Activated naive CD8-positive, alpha-beta T cell treated with anti-CD3 and anti-CD28 coated beads for 36 hours (primary cell): ENCODE results near the gene CILP2. TPM values are rescaled to one million over a fixed set of nuclear protein-coding genes. Genes with fewer than 3 reads are reported as not detected.

Experiments used
- DNase-seq: peaks from one replicate; pipeline ENCODE4 v3.0.0; 2021
- H3K27ac Mint-ChIP-seq: one replicate; pipeline ENCODE4 v1.8.0; 2022; ENCODE audit warnings: mild to moderate bottlenecking, moderate library complexity, mixed read lengths
- H3K27me3 Mint-ChIP-seq: one replicate; pipeline ENCODE4 v1.8.0; 2022; ENCODE audit warnings: mild to moderate bottlenecking, mixed read lengths
- H3K36me3 Mint-ChIP-seq: one replicate; pipeline ENCODE4 v1.8.0; 2021; ENCODE audit warnings: mild to moderate bottlenecking, mixed read lengths
- H3K4me1 Mint-ChIP-seq: one replicate; pipeline ENCODE4 v1.8.0; 2021; ENCODE audit warnings: mixed read lengths
- H3K4me3 Mint-ChIP-seq: one replicate; pipeline ENCODE4 v1.8.0; 2022; ENCODE audit warnings: mild to moderate bottlenecking, moderate library complexity, mixed read lengths
- H3K9me3 Mint-ChIP-seq: one replicate; pipeline ENCODE4 v1.8.0; 2022; ENCODE audit warnings: mixed read lengths
- total RNA-seq, 2 experiments: library from RNA; stranded (reverse); gene quantifications; one replicate each; pipeline ENCODE4 v1.2.3, GENCODE V29; 2021

CILP2 gene
- total RNA-seq, 2 experiments from 2014 or later = 0.18 to 0.23 TPM

DNA sequence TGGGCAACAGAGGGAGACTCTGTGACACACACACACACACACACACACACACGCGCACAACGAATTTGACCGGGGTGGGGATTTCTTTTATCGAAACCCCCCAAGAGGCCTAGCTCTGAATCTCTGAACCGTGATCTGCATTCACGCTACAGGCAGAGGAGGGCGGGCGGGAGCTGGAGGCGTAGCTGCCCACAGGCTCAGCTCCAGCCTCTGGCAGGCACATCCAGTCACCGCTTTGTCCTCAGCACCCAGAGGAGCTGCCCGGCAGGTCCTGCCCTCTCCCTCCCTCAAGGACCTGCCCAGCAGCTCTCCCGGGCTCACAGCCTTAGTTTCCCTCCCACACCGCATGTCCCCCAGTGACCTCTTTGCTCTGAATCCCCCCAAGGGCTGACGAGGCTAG is 20.0 kb downstream of the CILP2 start:
- Mint-ChIP-seq H3K27ac (no peak overlapping the region), H3K4me1 (peaks cover 6% of the 10 kb centered on the region), H3K27me3 (no peaks in the 10 kb centered on the region), H3K9me3 (no peaks in the 10 kb centered on the region), H3K36me3 (no peaks in the 10 kb centered on the region), H3K4me3 (no peak overlapping the region)
- DNase-seq = no peak

DNA sequence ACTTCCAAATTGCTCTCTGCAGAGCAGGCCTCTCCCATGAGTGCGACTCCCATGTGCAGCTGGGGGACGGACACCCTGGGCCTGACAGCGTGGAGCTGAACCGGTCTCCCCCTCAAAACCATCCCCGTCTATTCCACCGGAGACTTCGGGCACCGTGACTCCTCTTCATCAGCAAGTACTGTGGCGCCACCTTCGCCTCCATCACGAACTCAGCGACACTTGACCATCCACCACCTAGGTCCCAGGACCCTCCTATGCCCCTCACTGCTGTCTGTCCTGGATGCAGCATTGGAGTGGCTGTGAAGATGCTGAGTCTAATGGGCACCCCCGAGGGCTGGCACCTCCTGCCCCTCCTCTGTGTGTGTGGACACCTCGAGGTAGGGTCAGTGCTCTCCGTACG is 20.6 kb downstream of the CILP2 start:
- H3K27ac Mint-ChIP-seq = no peak overlapping the region
- no peaks in the 10 kb centered on the region for H3K9me3 Mint-ChIP-seq

DNA sequence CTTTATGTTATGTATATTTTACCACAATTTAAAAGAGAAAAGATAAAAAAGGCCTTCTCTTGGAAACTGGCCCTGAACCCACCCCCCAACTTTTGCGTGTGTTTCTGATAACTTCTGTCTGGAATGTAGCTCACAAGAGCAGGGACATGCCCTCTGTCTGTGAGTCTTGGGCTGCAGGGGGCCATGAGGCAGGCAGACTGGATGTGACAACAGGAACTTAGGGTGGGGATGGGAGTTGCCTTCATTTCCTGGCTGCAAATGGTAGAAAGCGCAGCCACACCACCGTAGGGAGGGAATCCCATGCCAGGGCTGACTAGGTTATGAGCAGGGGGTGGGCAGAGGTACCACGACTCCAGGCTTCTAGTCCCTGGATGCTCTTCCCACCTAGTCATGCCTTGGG is 21.9 kb downstream of the CILP2 start:
- no peak for DNase-seq
- no peak overlapping the region for H3K27ac Mint-ChIP-seq
- H3K4me3 Mint-ChIP-seq = no peak overlapping the region
- no peaks in the 10 kb centered on the region for H3K9me3 Mint-ChIP-seq
- H3K36me3 Mint-ChIP-seq = peaks cover 7% of the 10 kb centered on the region
- H3K27me3 Mint-ChIP-seq = no peaks in the 10 kb centered on the region
- H3K4me1 Mint-ChIP-seq = peaks cover 7% of the 10 kb centered on the region

More for the DNA sequence above, 20.6 kb downstream of the CILP2 start:
- Mint-ChIP-seq H3K27me3 (no peaks in the 10 kb centered on the region), H3K4me1 (peaks cover 7% of the 10 kb centered on the region), H3K36me3 (no peaks in the 10 kb centered on the region), H3K4me3 (no peak overlapping the region)
- DNase-seq = no peak

DNA sequence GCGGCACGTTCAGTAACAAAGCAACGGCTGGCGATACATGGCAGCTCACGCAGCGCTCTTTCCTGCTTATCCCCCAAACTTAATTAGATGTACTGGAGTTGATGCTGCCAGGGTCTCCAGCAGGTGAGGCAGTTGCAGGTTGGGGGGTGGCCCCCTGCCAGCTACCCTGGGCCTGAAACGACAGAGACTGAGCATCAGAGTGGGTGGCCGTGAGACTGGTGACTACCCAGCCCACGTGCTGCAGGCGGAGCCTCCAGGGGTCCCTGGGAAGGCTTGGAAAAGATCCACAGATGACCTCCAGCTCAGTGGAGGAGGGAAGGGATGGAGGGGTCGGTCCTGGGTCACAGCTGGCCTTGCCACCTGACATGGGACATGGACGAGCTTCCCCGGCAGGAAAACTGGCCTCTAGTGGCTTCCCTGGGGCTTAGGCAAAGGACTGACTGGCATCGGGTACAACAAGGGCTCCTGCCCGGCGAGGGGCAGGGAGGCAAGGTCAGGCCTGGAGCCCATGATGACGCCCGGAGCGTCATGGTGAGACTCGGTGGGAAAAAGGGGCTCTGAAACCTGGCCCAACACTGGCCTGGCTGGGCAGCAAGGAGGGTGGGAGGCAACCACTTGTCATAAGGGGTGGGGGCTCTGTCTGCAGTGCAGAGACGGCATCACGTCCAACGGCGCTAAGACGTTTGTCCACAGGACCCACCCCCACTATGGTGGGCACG is 24.0 kb downstream of the CILP2 start:
- Mint-ChIP-seq H3K36me3 (peaks cover 7% of the 10 kb centered on the region), H3K4me3 (no peak overlapping the region), H3K4me1 (peaks cover 7% of the 10 kb centered on the region), H3K9me3 (no peaks in the 10 kb centered on the region), H3K27me3 (no peaks in the 10 kb centered on the region), H3K27ac (no peak overlapping the region)
- no peak for DNase-seq

DNA sequence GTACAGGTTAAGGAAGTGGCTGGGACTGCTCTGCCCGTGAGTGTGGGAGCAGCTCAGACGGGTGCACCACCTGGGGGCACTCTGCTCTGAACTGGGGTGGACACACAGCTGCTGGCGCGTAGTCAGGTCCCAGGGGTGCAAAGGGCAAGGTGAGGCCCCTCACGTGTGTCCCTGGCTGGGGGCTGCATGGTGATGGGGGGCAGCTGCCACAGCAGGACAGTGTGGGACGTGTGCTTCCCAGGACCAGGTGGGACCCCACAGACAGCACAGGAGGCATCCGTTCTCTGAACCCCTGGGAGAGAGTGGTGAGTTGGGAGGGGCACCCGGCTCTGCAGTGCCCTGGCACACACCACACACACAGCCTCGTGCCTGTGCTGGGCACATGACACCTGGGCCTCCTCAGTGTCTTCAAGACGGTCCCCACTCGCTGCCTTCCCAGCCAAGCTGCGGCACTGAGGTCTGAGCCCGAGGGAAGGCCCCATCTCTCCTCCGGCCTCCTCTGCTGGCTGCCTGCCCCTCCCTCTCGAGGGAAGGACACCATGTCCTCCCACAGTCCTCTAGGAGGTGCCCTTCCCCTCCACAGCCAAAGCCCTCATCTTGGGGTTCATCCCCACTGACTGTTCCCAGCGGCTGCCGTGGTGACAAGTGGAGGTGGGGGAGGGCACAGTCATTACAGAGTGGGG is 24.7 kb downstream of the CILP2 start:
- Mint-ChIP-seq H3K27me3 (no peaks in the 10 kb centered on the region), H3K27ac (peak overlapping the region; percentile 12), H3K9me3 (no peaks in the 10 kb centered on the region), H3K4me1 (peaks cover 7% of the 10 kb centered on the region), H3K36me3 (peaks cover 7% of the 10 kb centered on the region), H3K4me3 (no peak overlapping the region)
- DNase-seq = no peak

DNA sequence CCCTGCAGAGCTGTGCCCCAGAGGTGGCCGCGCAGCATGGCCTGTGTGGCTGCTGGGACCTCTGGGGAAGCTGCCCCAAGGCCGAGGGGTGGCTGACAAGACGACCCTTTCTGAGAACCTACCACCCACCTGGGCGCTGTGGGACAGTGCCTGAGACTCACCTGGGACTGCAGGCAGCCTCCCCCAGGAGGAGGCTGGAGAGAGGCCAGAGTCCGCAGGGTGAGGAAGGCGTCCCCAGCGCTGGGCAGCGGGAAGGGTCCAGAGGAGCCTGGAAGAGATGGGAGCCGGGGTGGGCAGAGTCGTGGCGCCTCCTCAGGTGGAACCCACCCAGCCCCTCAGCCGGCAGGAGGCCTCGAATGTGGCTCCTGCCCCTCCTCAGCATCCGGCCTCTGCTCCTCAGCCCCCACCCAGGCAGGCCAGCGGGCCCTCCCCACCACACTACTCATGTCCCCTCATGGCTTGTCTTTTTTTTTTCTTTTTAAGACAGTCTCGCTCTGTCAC is 25.3 kb downstream of the CILP2 start:
- no peak overlapping the region for H3K4me3 Mint-ChIP-seq
- DNase-seq = no peak
- no peak overlapping the region for H3K27ac Mint-ChIP-seq
- no peaks in the 10 kb centered on the region for H3K27me3 Mint-ChIP-seq
- peaks cover 7% of the 10 kb centered on the region for H3K4me1 Mint-ChIP-seq
- H3K36me3 Mint-ChIP-seq = peaks cover 7% of the 10 kb centered on the region
- H3K9me3 Mint-ChIP-seq = no peaks in the 10 kb centered on the region

DNA sequence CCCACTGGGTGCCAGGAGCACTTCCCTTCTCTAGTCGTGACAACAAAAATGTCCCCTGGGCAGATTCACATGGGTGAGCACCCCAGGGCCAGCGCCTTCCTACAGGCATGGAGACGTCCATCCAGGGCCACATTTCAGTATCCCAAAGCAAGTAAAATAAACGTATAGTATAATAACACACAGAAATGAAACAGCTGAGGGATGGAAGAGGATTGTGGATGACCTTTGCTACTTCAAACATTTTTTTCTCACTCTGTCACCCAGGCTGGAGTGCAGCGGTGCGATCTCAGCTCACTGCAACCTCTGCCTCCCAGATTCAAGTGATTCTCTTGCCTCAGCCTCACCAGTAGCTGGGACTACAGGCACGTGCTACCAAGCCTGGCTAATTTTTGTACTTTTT is 28.2 kb downstream of the CILP2 start:
- Mint-ChIP-seq H3K27ac (no peak overlapping the region), H3K36me3 (peaks cover 23% of the 10 kb centered on the region)

DNA sequence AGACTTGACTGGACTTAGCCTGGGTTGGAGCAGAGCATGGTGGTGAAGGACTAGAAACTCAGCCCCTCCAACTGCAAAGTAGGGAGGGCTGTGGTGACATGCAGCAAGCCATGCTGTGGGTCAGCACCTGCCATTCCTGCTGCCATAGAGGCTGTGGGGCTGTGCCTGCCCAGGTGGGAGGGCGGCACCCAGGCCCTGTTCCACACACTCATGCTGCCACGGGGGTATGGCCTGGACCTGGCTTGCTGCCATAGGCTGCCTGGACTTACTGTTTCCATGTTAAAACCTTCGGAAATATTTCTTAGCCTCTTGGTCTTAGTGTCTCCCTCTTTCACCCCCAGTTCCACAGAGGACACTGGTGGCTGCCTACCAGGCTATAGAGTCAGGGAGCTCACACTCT is 29.3 kb downstream of the CILP2 start:
- Mint-ChIP-seq H3K4me3 (no peak overlapping the region), H3K27ac (no peak overlapping the region), H3K27me3 (no peaks in the 10 kb centered on the region), H3K9me3 (no peaks in the 10 kb centered on the region), H3K4me1 (peaks cover 7% of the 10 kb centered on the region), H3K36me3 (peaks cover 23% of the 10 kb centered on the region)
- no peak for DNase-seq

More for the DNA sequence above, 28.2 kb downstream of the CILP2 start:
- DNase-seq = no peak
- no peaks in the 10 kb centered on the region for H3K27me3 Mint-ChIP-seq
- peaks cover 7% of the 10 kb centered on the region for H3K4me1 Mint-ChIP-seq
- no peaks in the 10 kb centered on the region for H3K9me3 Mint-ChIP-seq
- H3K4me3 Mint-ChIP-seq = no peak overlapping the region

DNA sequence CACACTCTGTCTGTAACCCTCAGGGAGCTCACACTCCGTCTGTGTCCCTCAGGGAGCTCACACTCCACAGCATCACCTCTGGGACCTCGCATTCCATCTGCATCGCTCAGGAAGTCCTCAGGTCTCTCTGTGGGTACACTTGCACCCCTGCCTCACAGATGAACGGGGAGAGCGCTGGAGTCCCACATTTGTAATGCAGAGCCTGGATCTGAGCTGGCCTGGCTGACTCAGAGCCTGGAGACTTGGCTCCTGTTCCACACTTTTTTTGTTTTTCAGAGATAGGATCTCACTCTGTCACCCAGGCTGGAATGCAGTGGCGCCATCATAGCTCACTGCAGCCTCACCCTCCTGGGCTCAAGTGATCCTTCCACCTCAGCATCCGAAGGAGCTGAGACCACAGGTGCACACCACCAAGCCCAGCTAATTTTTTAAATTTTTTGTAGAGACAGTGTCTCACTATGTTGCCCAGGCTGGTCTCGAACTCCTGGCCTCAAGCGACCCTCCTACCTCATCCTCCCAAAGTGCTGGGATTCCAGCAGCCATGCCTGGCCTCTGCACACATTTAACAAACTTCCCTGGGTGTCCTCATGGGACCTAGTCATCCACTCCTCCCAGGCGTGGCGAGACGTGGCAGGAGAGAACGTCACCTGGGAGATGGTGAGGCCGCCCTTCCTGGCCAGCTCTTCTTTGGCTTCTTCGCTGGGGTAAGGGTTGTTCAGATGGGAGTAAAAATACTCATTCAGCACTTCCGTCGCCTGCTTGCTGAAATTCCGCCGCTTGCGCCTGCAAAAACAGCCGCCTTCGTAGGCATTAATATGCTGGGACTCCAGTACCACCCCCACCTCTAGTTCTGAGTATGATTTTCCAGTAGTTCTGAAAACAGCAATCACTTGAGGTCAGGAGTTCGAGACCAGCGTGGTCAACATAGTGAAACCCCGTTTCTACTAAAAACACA is 31.0 kb downstream of the CILP2 start:
- Mint-ChIP-seq H3K36me3 (peaks cover 24% of the 10 kb centered on the region), H3K27me3 (no peaks in the 10 kb centered on the region), H3K9me3 (no peaks in the 10 kb centered on the region), H3K27ac (no peak overlapping the region), H3K4me3 (no peak overlapping the region), H3K4me1 (peaks cover 4% of the 10 kb centered on the region)
- DNase-seq = no peak

DNA sequence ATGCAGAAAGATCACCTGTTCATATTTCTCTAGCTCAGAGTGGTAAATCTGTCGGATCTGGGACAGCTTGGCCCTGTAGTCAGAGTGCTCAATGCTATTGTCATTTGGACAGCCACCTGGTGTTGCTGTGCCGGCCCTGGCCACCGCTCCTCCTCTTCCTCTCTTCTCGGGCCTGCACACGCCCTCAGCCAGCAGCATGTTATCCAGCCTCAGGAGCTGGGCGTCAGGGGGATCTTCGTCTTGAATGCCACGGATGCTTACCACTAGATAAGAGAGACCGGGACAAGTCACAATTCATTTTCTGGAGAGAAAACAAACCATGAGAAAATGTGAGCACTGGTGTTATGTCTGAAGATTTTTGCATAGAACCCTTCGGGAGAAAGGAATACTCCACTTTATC is 32.5 kb downstream of the CILP2 start:
- no peaks in the 10 kb centered on the region for H3K27me3 Mint-ChIP-seq
- peaks cover 4% of the 10 kb centered on the region for H3K4me1 Mint-ChIP-seq
- H3K9me3 Mint-ChIP-seq = no peaks in the 10 kb centered on the region
- peaks cover 18% of the 10 kb centered on the region for H3K36me3 Mint-ChIP-seq
- H3K4me3 Mint-ChIP-seq = no peak overlapping the region
- no peak for DNase-seq
- H3K27ac Mint-ChIP-seq = no peak overlapping the region

DNA sequence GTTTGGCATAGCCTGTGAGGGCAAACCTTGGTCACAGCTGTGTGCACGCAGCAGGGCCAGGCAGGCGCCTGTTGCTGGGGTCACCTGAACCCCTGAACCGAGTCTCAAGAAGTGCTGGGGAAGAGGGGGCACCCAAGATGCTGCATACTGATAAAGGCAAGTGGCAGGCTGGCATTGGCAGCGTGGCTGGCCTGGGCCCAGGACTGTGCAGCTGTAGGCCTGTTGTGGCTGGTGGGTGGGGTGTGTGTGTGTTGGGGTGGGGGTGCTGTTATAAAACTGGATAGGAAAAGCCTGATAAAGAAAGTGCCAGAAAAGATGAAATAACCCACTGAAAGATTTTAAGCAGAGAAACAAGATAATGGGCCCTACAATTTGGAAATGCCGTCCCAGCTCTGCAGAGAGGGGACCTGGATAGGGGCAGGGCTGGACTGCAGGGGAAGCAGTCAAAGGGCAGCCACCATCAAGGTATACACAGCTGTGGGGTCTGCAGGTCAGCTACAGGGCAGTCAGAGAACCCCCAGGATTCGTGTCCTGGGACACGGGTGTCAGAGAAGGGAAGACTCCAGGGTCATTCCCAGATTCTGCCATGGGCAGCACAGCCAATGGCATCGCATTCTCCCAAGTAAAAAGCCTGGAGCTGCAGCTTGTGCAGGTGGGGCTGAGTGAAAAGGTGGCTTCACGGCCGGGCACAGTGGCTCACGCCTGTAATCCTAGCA is 33.2 kb downstream of the CILP2 start:
- no peak overlapping the region for H3K27ac Mint-ChIP-seq
- H3K9me3 Mint-ChIP-seq = no peaks in the 10 kb centered on the region
- no peak overlapping the region for H3K4me3 Mint-ChIP-seq
- no peak for DNase-seq
- peaks cover 4% of the 10 kb centered on the region for H3K4me1 Mint-ChIP-seq
- peaks cover 18% of the 10 kb centered on the region for H3K36me3 Mint-ChIP-seq
- no peaks in the 10 kb centered on the region for H3K27me3 Mint-ChIP-seq

DNA sequence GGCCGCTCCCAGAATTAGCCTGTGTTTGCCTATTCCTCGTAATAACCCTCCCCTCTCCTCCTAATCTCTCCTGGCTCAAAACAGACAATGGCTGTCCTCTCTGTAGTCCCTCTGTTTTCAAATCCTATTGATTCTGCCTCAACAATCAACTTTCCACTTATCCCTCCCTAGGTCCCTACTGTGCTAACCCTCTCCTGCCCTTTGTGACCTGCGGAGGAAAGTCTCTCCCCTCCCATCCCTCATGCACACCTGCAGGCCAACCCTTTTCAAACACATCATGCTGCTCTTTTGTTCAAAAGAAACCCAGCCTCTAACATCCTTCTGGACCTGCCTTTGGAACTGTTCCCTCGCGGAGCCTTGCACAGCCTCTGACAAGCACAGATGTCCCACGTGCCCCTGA is 37.3 kb downstream of the CILP2 start:
- no peak overlapping the region for H3K27ac Mint-ChIP-seq
- H3K36me3 Mint-ChIP-seq = peaks cover 8% of the 10 kb centered on the region
- H3K9me3 Mint-ChIP-seq = no peaks in the 10 kb centered on the region
- DNase-seq = no peak
- H3K4me1 Mint-ChIP-seq = peaks cover 3% of the 10 kb centered on the region
- no peak overlapping the region for H3K4me3 Mint-ChIP-seq
- no peaks in the 10 kb centered on the region for H3K27me3 Mint-ChIP-seq

DNA sequence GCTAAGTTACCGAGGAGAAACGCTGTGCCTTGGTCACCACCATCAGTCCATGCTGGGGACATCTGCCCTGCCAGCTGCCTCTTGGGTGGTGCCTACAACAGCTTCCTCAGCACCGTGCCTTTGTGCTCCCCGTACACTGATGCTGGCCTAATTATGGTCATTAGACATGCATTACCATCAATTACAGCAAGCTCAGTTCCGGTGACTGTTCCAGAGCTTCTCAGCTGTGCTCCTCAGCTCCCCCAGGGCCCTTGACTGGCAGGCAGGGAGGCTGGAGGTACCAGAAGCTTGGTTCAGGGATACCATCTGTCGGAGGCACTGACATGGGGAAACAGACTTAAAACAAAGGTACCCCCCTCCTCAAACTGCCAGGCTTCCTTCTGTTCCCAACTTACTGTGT is 40.2 kb downstream of the CILP2 start:
- no peaks in the 10 kb centered on the region for H3K9me3 Mint-ChIP-seq
- no peak for DNase-seq
- H3K36me3 Mint-ChIP-seq = peaks cover 2% of the 10 kb centered on the region
- H3K4me1 Mint-ChIP-seq = peaks cover 9% of the 10 kb centered on the region
- H3K4me3 Mint-ChIP-seq = no peak overlapping the region
- H3K27ac Mint-ChIP-seq = no peak overlapping the region
- H3K27me3 Mint-ChIP-seq = no peaks in the 10 kb centered on the region

DNA sequence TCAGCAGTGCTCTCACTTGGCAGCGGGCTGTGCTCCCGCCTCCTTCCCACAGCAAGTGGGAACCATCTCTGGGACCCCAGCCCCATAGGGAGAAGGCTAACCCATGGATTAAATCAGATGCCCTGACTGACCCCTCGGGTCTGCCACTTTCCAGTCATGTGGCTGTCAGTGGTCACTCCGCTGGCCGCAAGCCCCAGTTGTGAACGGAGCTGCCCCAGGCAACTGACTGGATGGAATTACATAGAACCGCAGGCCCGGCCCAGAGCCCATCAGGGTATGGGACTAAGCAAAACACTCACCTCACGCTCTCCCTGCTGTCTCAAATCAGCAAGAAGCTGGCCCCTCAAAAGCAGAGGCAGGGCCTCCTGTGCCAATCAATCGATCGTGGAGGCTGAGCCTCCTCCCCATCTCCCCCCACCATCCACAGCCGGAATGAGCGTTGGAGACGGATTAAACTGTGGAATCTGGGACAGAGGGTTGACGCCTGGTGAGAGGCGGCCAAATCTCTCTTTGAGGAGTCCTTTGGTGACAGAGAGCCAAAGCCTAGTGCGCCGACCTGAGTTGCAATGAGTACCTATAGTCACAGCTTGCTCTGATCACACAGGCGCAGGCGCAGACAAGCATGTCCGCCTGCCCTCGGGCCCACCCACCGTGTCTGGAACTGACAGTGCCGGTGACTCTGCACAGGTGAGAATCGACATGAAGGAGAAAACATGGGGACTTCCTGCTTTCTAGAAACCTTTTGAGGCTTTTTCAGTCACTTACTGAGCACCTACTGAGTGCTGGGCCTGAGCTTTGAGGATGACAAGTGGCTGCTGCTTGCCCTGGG is 41.7 kb downstream of the CILP2 start:
- no peak overlapping the region for H3K27ac Mint-ChIP-seq
- H3K27me3 Mint-ChIP-seq = no peaks in the 10 kb centered on the region
- H3K9me3 Mint-ChIP-seq = no peaks in the 10 kb centered on the region
- peaks cover 9% of the 10 kb centered on the region for H3K4me1 Mint-ChIP-seq
- DNase-seq = no peak
- peaks cover 2% of the 10 kb centered on the region for H3K36me3 Mint-ChIP-seq
- no peak overlapping the region for H3K4me3 Mint-ChIP-seq
